Hematopoietic multipotent progenitor cell treated with erythropoietin and hydrocortisone succinate and interleukin-3 and kit ligand, for 8 days (in vitro differentiated cells): ENCODE data around the gene PLXNA4.

ENCODE experiments used
- DNase-seq: peaks from one replicate; pipeline ENCODE4 v3.0.0-alpha.2; 2015

PLXNA4 gene

DNA sequence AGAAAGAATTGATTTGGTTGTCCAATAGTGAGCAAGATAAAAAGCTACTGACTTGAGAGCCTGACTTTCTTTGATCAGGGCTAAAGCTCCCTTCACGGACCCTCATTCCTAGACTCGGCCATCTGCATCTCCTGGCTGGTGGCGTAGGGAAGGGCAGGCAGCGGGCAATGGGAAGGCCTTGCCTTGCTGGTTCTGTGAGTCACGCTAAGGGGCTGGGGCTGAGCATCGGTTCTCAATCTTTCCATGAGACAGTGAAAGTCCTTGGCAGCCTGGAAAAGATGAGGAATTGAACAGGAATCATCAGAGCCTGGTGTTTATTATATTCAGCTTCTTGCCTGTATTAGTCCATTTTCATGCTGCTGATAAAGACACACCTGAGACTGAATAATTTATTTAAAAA, 475.3 kb downstream of the PLXNA4 start:
- DNase-seq, result no peak

DNA sequence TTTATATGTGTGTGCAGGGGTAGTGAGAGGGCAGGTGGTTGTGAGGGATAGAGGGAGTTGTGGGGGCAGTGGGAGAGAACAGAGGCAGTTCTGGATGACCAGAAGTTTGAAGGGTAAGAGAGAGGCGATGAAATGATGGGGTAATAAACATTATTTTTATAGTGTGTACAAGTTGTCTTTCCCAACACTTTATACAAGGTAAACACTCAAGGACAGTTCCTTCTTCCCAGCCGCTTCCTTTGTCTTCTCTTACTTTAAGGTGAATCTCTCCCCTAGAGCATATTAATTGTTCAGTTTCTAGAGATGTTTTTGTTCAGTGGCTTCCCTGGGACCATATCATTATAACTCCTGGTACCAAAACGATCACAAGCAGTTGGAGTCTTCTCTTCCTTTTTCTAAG, 475.8 kb downstream of the PLXNA4 start:
- no peak for DNase-seq

DNA sequence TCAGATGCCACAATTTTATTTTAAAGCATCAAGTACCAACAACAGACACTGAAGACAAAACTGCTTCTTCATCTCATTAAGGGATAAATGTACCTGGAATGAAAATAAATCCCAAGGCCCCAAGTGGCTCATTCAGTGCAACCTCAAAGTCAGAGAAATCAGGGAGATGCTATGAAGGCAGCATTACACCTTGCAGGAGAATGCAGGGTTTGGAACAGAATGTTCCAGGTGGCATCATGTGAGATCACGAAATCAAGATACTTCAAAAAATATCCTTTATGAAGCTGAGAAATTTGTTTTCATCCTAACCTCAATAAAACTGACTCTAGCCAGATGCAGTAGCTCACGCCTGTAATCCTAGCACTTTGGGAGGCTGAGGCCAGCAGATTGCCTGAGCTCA, 477.1 kb downstream of the PLXNA4 start:
- no peak for DNase-seq

DNA sequence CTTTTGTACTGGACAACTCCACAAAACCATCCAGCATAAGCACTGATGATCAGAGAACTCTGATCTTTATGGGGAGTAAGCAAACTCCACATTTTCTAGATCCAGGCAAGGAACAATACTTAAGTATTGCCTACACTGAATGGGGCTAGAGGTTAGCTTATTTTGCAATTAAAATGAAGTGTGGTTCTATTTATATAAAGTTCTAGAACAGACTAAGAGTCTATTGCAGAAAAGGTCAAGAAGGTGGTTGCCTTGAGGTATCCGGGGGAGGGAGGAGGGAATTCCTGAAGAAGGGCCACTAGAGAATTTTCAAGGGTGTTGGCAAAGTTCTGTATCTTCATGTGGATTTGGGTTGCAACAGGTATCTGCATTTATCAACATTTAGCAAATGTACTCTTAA, 477.9 kb downstream of the PLXNA4 start:
- DNase-seq, result no peak

DNA sequence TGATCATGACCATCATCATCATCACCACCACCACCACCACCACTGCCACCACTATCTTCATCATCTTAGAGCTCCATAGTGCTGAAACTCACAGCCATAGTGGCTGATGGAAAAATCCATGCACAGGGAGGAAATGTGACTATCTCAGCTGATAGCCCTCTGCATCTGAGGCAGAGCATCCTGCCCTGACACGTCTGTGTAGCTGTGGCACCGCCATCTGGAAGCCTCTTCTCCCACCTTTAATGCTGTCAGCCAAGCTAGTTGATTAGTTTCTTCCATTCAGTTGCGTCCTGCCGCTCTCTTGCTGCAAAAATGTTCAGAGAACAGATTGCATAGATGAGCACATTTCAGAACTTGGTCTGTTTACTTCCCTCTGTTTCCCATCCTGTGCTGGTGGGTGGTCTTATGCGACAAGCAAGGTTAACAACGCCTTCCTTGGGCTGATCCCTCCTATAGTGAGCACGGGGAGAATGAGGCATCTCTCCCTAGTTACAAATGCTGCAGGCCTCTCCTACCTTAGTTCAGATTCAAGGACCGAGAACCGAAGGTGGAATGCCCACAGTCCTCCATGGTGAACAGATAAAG, 478.6 kb downstream of the PLXNA4 start:
- DNase-seq, result no peak

DNA sequence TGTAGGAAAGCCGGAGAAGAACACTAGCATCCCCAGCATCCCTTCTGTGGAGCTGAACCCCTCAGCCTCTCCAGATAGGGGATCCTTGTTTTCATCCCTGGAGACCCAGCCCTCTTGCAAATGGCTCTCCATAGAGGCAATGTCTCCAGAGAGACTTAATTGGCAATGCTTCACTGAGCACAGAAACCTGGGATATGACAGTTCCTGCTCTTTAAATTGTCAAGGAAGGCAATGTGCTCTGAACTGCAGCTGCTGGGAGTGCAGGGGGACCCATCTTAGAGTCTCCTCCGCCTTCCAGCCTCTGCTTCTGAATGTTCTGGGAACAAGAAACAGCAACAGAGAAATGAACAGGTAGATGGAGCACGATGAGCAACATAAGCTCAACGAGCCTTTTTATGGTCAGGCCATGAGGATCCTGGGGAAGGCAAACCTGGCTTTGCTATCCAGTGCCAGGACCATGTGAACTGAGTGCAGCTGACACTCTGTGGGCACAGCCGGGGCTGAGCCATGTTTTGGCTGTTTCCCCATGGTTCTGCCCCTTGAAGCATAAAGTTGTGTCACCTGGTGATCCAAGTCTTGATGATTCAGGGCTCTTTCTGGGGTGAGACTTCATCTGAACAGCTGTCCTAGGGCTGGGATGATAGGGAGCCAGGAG, 481.0 kb downstream of the PLXNA4 start:
- no peak for DNase-seq

DNA sequence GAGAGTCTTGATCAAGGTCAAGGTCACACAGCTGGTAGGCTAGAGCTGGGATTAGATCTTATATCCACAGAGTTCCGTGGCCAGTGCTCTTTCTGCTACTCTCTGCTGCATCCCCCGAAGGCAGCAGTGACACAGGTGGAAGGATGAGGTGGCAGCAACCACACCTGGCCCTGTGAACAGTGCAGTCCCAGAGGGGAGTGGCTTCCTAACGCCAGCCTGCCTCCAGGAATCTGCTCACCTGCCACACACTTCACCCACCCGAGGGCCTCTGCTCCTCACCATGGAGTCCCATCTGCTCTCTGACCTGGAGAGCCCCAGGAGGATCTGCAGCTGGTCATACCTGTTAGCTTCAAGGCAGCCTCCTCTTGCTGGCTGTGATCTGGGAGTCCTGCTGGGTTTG, 484.2 kb downstream of the PLXNA4 start:
- DNase-seq, result no peak

DNA sequence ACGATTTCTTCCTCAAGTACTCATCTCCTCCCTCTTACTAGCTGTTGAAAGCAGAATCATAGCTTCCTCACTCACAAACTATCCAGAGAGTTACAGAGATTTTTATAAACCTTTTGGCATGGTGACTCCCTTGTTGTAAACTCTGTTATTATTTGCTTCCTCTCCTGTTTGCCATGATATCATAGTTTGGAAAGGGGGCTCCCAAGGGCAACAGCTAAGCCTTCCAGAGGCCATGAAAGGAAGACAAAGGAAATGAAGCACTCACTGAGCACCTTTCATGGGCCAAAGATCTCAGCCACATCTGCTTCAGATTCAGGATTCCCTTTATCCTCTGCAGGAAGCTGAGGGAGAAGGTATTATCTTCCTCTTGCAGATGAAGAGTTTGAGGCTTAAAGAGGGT, 484.6 kb downstream of the PLXNA4 start:
- no peak for DNase-seq

DNA sequence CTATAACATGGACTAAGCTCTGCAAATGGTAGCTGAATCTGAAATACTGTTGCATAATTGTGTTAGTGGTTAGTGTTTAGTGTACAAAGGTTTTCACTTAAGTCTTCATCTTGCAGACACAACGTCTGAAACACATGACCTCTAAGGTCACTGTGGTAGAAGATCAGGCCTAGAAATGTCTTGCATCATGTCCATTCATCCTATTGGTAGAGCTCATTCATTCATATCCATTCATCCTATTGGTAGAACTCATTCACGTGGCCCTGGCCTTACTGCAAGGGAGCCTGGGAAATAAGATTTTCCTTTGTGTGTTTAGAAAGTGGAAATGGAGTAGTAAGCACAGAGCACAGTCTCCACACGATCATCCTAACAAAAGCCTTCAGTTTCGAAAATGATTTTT, 485.8 kb downstream of the PLXNA4 start:
- no peak for DNase-seq

DNA sequence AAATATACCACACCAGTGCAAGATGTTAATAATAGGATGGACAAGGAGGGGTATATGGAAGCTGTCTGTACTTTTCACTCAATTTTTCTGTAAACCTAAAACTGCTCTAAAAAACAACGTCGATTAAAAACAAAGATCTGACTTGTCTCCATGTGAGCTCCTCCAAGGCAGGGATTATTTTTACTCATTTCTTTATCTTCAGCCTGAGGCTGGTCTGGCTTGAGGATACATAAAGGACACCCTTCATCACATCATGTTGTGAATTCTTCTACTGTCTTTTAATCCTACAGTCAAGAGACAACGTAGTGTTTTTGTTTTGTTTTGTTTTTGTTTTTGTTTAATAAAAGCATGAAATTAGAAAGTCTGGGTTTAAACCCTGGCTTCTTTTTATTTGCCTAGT, 486.9 kb downstream of the PLXNA4 start:
- no peak for DNase-seq

DNA sequence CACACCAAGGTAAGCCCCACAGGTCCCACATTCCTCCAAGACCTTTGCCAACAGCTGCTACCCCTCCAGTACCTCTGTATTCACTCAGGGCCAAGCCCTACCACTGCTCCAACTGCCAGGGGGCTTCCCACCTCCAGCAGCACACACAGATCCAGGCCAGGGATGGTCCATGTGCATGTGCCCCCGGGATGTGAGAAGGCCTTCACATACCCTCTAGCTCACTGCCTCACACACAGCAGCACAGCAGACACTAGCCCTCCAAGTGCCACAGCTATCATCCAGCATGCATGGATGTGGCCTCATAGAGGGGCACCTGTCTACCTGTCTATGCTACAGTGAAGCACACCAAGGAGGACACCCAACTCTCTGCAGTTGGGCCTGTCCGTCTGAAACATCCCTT, 488.8 kb downstream of the PLXNA4 start:
- no peak for DNase-seq

DNA sequence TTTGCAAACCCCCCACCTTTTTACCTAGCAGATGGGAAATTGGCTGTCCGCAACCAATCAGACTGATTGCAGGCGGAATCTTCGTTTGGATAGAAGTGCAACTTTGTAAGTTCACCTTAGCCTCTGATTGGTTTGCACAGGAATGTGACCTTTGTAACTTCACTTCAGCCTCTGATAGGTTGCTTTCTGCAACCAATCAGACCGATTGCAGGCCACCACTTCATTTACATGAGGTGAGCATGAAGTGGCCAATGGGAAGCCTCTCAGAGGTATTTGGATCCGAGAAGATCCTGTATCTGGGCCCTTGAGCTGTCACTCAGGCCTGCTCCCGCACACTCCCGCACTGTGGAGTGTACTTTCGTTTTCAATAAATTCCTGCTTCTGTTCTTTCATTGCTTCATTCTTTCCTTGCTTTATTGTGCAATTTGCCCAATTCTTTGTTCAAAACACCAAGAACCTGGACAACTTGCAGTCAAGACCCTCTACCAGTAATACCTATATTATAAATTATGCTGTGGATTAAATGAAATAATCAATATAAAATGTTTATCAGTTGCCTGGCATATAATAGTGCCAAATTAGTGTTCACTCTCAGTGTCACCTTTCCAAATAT, 491.4 kb downstream of the PLXNA4 start:
- DNase-seq, result peak; percentile 1

DNA sequence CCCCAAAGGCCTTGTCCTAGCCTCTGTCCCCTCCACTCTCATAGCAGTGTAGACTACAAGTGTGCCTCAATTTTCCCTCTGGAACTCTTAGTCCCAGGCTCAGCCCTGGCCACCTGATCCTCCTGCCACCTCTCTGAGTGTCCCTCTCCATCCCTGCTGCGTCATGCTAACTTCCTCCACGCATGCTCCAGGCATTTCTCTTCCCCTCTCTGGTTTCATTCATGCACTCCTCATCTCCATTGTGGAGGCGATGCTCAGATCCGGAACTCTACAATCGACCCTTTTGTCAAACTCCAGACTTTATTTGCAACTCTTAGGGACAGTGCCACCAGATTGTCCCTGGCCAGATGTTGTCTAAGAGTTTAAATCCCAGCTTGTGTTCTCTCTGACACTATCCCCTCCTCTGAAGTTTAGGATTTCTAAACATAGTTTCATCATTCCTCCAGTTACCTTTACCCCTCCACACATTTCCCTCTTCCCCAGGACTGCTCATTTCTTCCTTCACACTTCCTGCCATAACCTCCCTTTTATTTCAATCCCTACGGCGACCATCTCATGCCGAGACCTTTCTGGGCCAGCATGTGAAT, 492.6 kb downstream of the PLXNA4 start:
- DNase-seq, result no peak

DNA sequence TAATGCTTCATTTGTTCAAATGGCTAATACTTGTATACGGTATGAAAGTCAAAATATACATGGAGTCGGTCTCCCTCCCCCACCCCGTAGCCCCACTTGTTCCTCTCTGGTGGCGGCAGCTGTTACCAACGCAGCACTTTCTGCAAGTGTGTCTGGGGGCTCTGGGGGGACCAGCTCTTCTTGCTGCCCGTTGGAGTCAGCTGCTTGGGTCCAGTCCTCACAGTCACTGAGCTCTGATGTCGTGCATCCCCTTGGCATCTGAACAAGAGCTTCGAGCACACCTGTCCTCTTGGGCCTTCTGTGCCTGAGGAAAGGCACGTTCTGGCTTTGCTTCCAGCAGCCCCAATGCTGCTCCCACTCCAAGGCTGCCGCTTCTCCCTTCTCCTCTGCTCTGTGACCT, 493.1 kb downstream of the PLXNA4 start:
- DNase-seq, result no peak

DNA sequence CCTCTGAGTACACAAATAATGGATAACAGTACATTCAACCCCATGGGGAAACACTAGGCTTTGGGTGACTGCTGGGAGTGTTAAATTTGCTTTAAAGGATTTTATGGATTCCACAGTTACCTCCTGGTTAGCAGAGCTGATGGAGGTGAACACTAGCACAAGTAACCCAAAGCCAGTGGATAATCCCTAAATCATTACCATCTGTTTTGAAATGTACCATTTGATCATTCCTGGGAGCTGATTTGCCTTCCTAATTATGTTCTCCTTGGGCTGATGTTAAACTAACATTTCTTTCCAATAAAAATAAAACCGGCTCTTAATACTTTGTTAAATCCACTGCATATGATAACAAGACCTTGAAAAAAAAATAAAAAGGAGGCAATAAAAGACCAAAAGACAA, 493.9 kb downstream of the PLXNA4 start:
- no peak for DNase-seq

DNA sequence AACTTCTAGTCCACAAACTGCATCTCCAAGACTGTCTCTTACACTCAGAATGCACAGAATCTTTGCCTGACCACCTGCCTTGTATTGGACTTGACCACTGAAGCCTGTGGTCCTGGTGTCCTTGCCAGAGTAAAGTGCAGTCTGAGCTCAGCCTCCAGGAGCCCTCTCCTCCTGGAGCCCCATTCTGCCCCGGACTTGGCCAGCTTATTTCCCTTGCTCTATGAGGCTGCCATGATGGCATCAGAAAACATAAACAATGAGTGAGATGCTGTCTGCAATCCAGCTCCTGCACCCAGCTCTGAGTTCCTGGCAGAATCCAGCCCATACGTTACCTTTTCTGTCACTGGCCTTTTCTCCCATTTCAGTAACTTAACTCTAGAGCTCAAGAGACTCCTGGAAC, 494.6 kb downstream of the PLXNA4 start:
- DNase-seq, result no peak

DNA sequence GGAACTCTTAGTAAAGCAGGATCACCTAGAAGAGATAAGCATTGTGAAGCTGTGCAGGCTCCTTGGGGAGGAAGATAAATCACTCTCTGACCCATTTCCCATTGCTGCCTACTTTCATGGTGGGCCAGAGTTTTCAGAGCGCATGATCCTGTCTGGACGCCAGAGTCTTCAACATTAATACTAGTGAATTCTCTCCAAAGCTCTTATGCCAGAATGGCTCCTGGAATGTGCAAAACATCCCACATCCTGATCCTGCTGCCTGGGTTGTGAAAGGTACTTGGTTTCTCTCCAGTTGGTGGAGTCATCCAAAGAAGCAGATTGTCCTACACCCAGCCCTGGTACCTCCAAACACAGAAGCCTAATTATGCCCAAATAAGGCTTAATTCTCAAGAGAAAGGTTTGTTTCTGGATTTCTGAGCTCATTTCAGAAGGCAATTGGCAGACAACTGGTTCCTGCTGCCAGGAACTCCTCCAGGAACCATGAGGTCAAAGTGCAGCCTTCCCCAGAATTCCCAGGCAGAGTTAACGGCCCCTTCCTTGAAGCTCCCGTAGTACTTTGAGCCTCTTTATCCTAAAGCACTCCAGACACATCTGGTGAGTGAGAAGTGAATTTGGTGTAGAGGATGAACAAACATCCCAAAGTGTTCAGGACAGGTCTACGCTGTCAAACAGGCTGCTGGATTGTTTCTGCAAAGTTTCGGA, 495.2 kb downstream of the PLXNA4 start:
- no peak for DNase-seq

DNA sequence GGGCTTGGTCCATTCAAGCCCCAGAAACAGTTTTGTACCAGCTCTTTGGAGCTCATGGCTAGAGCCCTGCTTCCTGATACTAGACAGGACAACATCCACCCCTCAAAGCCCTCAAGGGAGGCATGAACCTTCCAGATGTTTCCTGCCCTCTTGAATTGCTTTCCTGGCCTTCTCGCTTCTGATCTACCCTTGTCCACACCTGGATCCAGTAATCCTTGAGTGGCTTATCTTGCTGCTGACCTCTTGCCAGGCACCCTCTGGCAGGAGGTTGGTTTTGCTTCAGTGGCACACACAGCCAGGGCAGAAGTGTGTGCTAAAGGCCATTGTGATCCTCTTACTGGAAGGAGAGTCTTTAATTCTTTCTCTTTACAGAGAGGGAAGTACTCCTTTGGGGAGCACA, 495.8 kb downstream of the PLXNA4 start:
- DNase-seq, result no peak

DNA sequence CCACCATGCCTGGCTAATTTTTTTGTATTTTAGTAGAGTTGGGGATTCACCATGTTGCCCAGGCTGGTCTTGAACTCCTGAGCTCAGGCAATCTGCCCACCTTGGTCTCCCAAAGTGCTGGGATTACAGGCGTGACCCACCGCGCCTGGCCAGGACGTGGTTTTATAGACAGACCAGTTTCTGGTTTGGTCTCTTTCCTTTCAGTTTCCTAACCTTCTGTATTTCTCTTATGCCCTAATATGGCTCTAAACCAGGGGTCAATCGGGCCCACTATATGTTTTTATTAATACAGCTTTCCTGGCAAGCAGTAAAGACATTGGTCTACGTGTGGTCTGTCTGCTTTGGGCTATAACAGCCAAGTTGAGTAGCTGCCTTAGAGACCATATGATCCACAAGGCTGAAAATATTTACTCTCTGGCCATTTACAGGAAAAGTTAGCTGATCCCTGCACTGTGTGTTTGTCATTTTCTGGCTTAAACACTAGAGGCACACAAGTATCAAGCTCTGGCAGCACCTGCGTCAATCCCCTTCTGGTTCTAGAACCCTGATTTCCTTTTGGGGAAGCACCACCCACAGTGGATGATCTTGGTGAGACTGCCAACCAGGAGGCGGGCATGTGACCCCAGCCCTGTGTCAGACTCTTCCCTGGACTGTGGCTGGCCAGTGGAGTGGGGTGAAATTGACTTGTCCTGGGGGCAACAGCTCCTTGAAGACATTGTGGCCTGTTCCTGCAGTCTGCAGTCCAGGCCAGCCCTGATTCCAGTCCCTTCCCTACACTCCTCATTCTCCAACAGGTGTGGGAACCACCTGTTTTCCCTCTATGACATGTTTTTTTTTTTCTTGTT, 497.2 kb downstream of the PLXNA4 start:
- DNase-seq, result no peak

DNA sequence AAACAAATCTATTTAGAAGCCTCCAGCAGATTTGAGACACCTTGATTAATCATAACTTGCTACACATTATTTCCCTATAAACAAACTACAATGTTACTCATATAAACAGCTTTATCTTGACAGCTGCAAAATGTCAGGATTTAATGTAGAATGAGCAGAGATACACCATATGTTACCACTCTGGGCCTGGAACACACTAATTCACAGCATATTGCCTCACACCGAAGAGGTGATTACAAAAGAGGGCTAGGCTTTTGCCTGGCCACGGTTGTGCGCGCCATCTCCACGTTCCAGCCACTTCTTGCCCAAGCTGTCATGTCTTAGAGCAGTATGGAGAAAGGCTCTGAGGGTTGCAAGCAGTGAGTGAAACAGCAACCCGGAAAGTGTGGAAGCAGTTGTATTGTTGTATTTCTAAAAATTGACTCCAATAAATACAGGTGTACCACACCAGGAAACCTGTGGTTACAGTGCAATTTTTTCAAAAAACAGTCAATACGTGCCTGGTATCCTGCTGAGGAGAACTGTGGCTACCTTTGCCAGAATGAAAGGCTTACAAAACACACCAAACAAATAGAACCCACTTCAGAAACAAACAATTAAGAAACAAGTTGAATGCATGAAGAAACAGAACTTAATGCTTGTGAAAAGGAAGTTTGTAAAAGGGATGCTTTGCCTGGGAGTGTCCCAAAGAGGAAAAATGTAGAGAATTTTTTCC, 498.1 kb downstream of the PLXNA4 start:
- no peak for DNase-seq

DNA sequence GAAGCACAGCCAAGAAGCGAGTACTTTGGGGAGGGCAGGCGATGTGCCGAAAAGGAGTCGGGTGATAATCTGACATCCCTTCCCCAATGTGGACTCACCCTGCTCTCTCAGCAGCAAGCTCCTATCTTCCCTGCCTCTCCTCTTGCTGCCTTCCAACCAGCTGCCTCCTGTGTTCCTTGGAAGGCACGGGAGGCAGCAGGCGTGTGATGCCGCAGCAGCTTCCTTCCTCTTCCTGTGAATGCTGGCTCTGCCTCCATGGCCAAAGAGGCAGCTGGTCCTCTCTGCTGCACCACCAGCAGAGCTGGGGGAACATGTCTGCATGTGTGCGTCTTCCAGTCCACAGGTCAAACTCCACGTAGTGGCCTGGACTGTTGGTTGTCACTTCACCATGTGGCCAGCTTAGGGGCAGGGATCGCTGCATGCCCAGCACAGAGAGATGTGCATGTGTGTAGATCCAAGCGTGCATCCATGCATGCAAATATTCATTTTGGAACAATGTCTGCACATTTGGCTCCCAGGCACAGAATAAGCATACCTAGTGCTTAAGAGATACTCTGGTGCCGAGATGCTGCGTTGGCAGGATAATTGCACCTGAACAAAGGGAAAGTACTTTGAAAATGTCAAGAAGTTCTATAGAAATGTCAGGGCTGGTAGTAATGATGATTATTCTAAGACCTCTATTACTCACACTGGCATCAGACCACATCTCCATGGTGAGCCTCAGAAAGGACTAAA, 499.8 kb downstream of the PLXNA4 start:
- no peak for DNase-seq
